K562 (cell line): ENCODE data around the gene GATC. TPM values are rescaled to one million over a fixed set of nuclear protein-coding genes. Genes with fewer than 3 reads are reported as not detected.

Source experiments
- AFF4 ChIP-seq: sonication (generic); formaldehyde crosslinking; IDR thresholded peaks from 2 replicates; pipeline ENCODE4 v1.8.0; 2023; ENCODE audit warnings: mild to moderate bottlenecking, missing genetic modification reagents
- CREB1 ChIP-seq, 2 experiments: sonication (generic) in 1 of 2; formaldehyde crosslinking in 1 of 2; IDR thresholded peaks; 2 replicates each; pipeline versions ENCODE4 v1.6.1 to v1.8.0; 2012 to 2022; ENCODE audit warnings: inconsistent platforms in 1 of 2, mild to moderate bottlenecking in 1 of 2, missing genetic modification reagents in 1 of 2, moderate library complexity in 1 of 2
- EGR1 ChIP-seq: fragments of 450-650 bp; conservative IDR thresholded peaks from 2 replicates; pipeline ENCODE4 v1.6.1; 2017; ENCODE audit warnings: mild to moderate bottlenecking
- ETS1 ChIP-seq: conservative IDR thresholded peaks from 2 replicates; pipeline ENCODE4 v1.6.1; 2011; ENCODE audit warnings: low read depth, mild to moderate bottlenecking, low read length; ENCODE audit not compliant: control insufficient read depth
- EZH2 ChIP-seq: IDR thresholded peaks from 2 replicates; pipeline ENCODE4 v1.6.1; 2012; ENCODE audit warnings: low read depth, mild to moderate bottlenecking, inconsistent platforms, low read length, borderline replicate concordance
- HSF4 ChIP-seq: fragments of 250-450 bp; sonication (Bioruptor Pico); IDR thresholded peaks from 2 replicates; pipeline ENCODE4 v2.1.2; 2022; ENCODE audit warnings: mild to moderate bottlenecking, moderate library complexity, borderline replicate concordance
- NFE2L1 ChIP-seq: fragments of 450-650 bp; IDR thresholded peaks from 2 replicates; pipeline ENCODE4 v1.6.1; 2016; ENCODE audit warnings: missing genetic modification characterization, low read depth, mild to moderate bottlenecking, missing compliant biosample characterization, moderate library complexity, borderline replicate concordance
- PURB ChIP-seq: sonication (generic); formaldehyde crosslinking; IDR thresholded peaks from 2 replicates; pipeline ENCODE4 v1.9.0; 2021; ENCODE audit warnings: low read depth, mild to moderate bottlenecking, missing genetic modification reagents
- SIRT6 ChIP-seq: IDR thresholded peaks from one replicate; pipeline ENCODE4 v1.6.1; 2012; ENCODE audit warnings: low read depth, mild to moderate bottlenecking, control low read depth, inconsistent platforms, low read length, moderate library complexity
- SMARCA5 ChIP-seq: fragments of 450-650 bp; IDR thresholded peaks from 2 replicates; pipeline ENCODE4 v1.6.1; 2016
- THAP7 ChIP-seq: fragments of 250-450 bp; sonication (Bioruptor Pico); IDR thresholded peaks from 2 replicates; pipeline ENCODE4 v1.5.0; 2021
- ZBTB17 ChIP-seq: fragments of 450-650 bp; formaldehyde crosslinking; IDR thresholded peaks from 2 replicates; pipeline ENCODE4 v1.4.0; 2020; ENCODE audit warnings: mild to moderate bottlenecking
- ZBTB43 ChIP-seq: sonication (generic); formaldehyde crosslinking; IDR thresholded peaks from 2 replicates; pipeline ENCODE4 v1.8.0; 2023; ENCODE audit warnings: mild to moderate bottlenecking, missing genetic modification reagents
- polyA plus RNA-seq, 8 experiments: library from polyadenylated mRNA; depleted of rRNA in 4 of 8; stranded (reverse) in 5 of 8; unstranded in 3 of 8; fragments of >200 nt; fragmentation: Nextera tagmentation in 2 of 8; fragmentation: Illumina TruSeq in 1 of 8; extraction: Ambion mirVana in 2 of 8; extraction: Trizol in 1 of 8; gene quantifications; 2 replicates each; pipeline versions ENCODE4 v1.2.1 to v1.2.3, GENCODE V29; 2011 to 2014; ENCODE audit warnings: inconsistent platforms in 1 of 8, missing spikeins in 1 of 8
- total RNA-seq, 7 experiments: library from RNA; depleted of rRNA in 6 of 7; stranded (reverse); fragments of >200 nt in 6 of 7; fragmentation: Illumina TruSeq in 2 of 7; extraction: Trizol in 2 of 7; gene quantifications; 2 replicates each; pipeline versions ENCODE4 v1.2.1 to v1.2.3, GENCODE V29; 2011 to 2021; ENCODE audit warnings: low replicate concordance in 1 of 7
- TF ChIP-seq, protein P1 (sequence below): fragments of 250-450 bp; sonication (Bioruptor Pico); IDR thresholded peaks from 2 replicates; pipeline ENCODE4 v1.8.0; 2021; ENCODE audit warnings: moderate library complexity, mild to moderate bottlenecking, inconsistent platforms
- TF ChIP-seq, protein P2 (sequence below): sonication (generic); IDR thresholded peaks from 2 replicates; pipeline ENCODE4 v1.6.1; 2016

The GATC gene
- total and polyA plus RNA-seq, 9 of the 15 experiments (the other 6 are each of a cell fraction or from before 2014, with no cell fraction given), result 5.8 to 52.6 (median 28.2) TPM

DNA sequence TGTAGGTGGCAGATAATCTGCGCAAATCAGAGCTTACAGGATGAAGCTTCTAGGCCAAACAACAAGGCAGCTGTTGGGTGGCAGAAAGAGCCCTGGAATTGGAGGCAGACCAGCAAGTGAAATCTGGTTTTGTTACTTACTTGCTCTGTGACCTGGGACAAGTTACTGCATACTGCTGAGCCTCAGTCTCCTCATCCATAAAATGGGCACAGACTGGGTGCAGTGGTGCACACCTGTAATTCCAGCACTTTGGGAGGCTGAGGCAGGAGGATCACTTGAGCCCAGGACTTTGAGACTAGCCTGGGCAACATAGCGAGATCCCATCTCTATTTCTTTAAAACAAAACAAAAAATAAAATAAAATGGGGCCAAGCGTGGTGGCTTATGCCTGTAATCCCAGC, 39.7 kb upstream of the GATC start (continued):
- no peak for TF ChIP-seq THAP7 (CRISPR knock-in tag)
- TF ChIP-seq ZBTB17 (CRISPR knock-in tag), result no peak
- no peak for TF ChIP-seq EZH2
- TF ChIP-seq PURB, result no peak
- peak; percentile 70; the same call in 1 of the 2 replicates for TF ChIP-seq SMARCA5
- no peak for TF ChIP-seq CREB1 (IDR thresholded peaks at IDR 0.05)
- no peak for TF ChIP-seq CREB1 (CRISPR knock-in tag; IDR thresholded peaks at IDR 0.05)
- no peak for TF ChIP-seq ETS1
- TF ChIP-seq EGR1, result no peak
- no peak for TF ChIP-seq HSF4 (CRISPR knock-in tag)
- no peak for TF ChIP-seq SIRT6
- TF ChIP-seq, protein P1, sequence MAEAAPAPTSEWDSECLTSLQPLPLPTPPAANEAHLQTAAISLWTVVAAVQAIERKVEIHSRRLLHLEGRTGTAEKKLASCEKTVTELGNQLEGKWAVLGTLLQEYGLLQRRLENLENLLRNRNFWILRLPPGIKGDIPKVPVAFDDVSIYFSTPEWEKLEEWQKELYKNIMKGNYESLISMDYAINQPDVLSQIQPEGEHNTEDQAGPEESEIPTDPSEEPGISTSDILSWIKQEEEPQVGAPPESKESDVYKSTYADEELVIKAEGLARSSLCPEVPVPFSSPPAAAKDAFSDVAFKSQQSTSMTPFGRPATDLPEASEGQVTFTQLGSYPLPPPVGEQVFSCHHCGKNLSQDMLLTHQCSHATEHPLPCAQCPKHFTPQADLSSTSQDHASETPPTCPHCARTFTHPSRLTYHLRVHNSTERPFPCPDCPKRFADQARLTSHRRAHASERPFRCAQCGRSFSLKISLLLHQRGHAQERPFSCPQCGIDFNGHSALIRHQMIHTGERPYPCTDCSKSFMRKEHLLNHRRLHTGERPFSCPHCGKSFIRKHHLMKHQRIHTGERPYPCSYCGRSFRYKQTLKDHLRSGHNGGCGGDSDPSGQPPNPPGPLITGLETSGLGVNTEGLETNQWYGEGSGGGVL (CRISPR knock-in tag), result no peak
- TF ChIP-seq, protein P2, sequence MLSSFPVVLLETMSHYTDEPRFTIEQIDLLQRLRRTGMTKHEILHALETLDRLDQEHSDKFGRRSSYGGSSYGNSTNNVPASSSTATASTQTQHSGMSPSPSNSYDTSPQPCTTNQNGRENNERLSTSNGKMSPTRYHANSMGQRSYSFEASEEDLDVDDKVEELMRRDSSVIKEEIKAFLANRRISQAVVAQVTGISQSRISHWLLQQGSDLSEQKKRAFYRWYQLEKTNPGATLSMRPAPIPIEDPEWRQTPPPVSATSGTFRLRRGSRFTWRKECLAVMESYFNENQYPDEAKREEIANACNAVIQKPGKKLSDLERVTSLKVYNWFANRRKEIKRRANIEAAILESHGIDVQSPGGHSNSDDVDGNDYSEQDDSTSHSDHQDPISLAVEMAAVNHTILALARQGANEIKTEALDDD, result no peak
- TF ChIP-seq NFE2L1 (tag), result no peak
- no peak for TF ChIP-seq ZBTB43 (CRISPR knock-in tag)
- TF ChIP-seq AFF4 (CRISPR knock-in tag), result no peak
